Activated naive CD4-positive, alpha-beta T cell treated with anti-CD3 and anti-CD28 coated beads, Interleukin-2, amount 50 U/mL, for 16 hours (primary cell): ENCODE measurements around the gene MALL.
A peak's percentile ranks its signal among the peaks of the same experiment; 100 is the strongest.
"Not testable (repeated sequence)": the region's sequence is repeated elsewhere in the genome, so short reads cannot be mapped to it uniquely, and the experiment has no call there.

Experiments used
- DNase-seq: peaks from one replicate; pipeline ENCODE4 v3.0.0-alpha.2; 2020

The MALL gene

GRCh38 chr2:110097506-110098220 lies 18.0 kb downstream of the MALL start:
- DNase-seq: no peak

DNA sequence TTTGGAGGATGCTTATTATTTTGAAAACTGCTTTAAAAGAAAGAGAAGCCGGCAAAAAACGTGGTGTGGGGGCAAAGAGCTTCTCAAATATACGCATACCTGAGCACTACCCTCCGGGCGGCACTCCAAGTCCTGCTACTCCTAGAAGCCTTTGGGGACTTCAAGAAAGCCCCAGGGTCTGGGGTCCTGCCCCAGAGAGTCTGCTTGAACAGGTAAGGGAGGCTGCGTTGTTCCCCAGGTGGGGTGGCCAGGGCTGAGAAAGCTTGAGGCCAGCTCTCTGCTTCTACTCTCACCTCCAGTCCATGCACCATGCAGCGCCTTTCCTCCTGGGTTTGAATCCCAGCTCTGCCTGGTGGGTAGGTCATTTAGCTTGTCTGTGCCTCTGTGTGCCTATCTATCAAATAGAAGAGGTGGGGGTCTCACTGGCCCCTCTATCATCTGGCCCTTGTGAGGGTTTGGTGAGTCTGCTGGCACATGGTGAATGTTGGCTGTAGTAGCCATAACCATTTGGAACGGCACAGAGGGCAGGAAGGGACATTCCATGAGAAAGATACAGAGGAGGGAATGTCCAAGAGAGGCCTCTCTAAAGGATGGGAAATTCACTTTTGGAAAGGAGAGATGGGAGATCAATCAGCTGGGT lies 19.5 kb downstream of the MALL start:
- DNase-seq: no peak

DNA sequence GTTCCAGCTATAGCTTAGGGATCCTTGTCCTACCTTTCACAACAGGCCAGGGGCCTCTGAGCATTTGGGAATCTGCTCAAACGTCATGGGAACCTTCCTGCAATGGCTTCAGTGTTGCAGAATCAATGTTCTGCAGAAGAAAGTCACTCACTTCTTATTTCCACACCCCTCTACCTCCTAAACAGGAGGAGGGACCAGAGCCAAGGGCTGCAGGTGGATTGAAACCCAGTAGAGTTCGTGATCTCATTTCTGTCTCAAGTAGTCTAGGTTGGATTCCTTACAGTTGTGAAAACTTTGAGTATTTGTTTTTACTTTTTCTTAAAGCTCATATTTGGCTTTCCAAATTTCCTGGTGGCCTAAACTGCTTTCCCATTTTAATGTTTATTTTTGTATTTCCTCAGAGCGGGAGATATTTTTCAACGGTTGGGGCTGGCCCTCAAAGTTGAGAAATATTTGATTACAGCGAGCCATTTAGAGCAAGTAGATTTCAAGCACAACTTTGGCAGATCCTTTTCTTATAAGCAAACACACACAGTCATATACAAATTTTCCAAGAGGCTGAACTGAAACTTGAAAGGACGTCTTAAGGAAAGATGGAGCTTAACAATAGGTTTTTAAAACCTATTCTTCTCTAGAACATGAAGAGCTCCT lies 20.6 kb downstream of the MALL start:
- DNase-seq: not testable (repeated sequence)

DNA sequence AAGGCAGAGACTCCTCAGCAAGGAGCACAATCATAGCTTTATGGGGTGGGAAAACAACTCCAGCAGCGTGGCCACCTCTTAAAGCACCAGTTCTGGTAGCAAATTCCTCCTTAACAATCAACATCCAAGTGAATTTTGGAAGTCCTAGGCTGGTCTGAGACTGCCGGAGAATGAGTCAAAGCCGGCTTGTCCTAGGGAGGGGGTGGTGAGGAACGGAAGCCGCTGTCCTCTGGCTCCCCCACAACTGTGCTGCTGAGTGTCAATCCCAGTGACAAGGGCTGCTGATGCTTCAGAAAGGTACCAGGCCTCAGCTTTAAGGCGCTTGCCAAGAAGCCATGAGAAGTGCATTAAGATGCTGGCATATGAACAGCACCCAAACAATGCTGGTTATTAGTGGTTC lies 21.7 kb downstream of the MALL start:
- DNase-seq: not testable (repeated sequence)

- not testable (repeated sequence) for DNase-seq
Observed at GRCh38 chr2:110090164-110090563, 25.5 kb downstream of the MALL start.

- DNase-seq: not testable (repeated sequence)
Observed at GRCh38 chr2:110083757-110084156, 31.9 kb downstream of the MALL start.

DNA sequence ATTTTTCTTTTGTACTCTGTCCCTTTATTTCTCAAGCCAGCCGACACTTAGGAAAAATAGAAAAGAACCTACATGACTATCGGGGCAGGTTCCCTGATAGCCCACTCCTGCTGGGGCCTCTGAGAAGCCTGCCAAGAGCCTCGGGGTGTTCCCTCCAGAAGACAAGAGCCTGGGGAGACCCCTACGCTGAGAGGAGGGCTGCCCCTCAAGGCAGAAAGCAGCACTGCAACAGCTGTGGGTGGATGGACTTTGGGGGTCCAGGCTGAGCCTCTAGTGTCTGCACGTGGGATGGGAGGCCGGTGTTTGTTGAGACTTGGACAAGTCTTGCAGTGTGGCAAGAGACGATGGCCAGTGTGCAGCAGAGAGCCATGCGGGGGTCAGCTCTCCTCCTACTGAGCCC lies 32.5 kb downstream of the MALL start:
- not testable (repeated sequence) for DNase-seq

- not testable (repeated sequence) for DNase-seq
Observed at GRCh38 chr2:110078104-110078503, 37.5 kb downstream of the MALL start.

- DNase-seq: not testable (repeated sequence)
Observed at GRCh38 chr2:110075896-110076295, 39.7 kb downstream of the MALL start.

GRCh38 chr2:110069869-110070268 lies 45.8 kb downstream of the MALL start:
- peak; percentile 1 for DNase-seq

- DNase-seq: peak; percentile 2
Observed at GRCh38 chr2:110068153-110068552, 47.5 kb downstream of the MALL start.

DNA sequence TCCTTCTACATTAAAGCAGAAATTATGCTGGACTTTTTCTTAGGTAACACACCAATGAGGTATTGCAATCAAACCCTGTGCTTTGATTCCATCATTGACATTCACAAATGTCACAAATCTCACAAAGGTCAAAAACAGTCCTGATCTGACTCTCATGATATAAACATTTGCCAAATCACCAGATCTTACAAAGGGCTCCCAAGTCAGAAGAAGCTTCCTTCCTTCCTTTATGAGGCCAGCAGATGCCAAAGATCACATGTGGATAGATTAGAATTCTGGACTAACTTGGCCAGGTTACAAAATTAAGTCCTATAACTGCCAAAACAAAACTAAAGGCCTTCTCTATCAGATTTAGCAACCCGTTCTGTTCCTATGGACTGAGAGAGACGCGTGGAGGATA lies 53.3 kb downstream of the MALL start:
- DNase-seq: not testable (repeated sequence)

GRCh38 chr2:110060550-110060949 lies 55.1 kb downstream of the MALL start:
- not testable (repeated sequence) for DNase-seq

DNA sequence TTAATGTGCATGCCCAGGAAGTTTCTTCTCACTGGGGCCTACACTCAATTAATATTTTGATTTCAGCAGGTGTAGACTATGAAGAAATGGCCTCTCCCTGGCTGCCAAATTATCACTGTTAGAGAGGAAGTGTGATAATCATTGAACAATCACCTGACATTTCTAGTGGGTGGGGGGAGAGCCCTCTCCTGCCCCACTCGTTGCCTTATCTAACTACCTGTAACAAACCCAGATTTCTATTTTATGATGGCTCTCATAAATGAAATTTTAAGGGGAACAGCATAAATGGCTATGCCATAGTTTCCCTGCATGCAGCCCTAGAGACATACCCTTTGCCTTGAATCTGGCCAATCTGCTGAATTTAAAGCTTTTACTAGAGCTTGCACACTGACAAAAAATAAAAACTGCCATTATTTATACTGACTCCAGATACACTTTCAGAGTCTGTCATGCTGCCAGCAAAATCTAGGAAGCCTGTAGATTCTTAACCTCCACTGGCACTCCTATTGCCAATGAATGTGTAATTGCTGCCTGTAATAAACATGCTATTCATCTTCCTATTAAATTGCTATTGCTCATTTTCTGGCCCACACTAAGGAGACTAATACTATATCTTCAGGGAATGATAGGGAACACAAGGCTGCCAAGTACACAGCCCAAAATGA lies 55.8 kb downstream of the MALL start:
- DNase-seq: not testable (repeated sequence)

GRCh38 chr2:110059009-110059693 lies 56.5 kb downstream of the MALL start:
- not testable (repeated sequence) for DNase-seq

DNA sequence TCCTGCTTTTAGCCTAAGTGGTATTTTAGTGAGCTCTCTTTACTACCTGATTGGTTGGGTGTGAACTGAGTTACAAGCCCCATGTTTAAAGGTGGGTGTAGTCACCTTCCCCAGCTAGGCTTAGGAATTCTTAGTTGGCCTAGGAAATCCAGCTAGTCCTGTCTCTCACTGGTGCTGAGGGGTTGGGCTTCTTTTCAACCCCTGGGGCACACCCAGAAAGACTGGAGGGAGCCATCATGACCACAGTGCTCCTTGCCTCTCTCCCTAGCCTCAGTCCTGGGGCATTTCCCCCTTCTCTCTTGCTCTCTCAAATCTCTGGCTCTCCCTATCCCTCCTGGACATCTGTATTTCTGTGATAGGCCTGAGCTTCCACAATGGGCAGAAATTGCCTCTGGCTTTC lies 57.6 kb downstream of the MALL start:
- DNase-seq: not testable (repeated sequence)

GRCh38 chr2:110055819-110056408 lies 59.7 kb downstream of the MALL start:
- not testable (repeated sequence) for DNase-seq

GRCh38 chr2:110054521-110055407 lies 60.9 kb downstream of the MALL start:
- DNase-seq: not testable (repeated sequence)

- DNase-seq: not testable (repeated sequence)
Observed at GRCh38 chr2:110053688-110054087, 61.9 kb downstream of the MALL start.

GRCh38 chr2:110052166-110052565 lies 63.5 kb downstream of the MALL start:
- DNase-seq: not testable (repeated sequence)

DNA sequence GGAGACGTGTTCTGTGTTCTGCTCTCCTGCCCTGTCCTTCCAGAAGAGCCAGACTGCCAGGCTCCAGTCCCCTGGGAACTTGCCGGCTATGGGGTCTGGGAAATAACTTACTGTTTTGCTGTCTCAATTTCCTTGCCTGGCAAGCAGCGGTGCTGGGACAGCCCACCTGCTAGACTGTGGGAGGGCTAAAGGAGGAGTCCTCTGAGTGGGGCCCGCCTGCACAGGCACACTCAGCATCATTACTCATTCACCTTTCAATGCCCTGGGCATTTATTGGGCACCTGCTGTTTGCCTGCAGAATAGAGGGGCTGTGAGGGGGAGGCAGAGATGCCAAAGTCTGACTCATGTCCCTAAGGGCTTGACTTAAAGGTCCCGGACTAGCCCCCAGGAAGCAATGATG lies 65.4 kb downstream of the MALL start:
- not testable (repeated sequence) for DNase-seq
